ENCODE results near the gene MRPS9.

MRPS9 gene

GRCh38 chr2:105139556-105140239 is 101.8 kb downstream of the MRPS9 start:
- H3K4me3 ChIP-seq (ENCODE audit: low read depth, low read length): no peak overlapping the region
- TF ChIP-seq CTCF (conservative IDR thresholded peaks at IDR 0.05; ENCODE audit: low read depth, low read length): no peak
- DNase-seq (ENCODE audit: low read depth): peak; percentile 18

- DNase-seq (ENCODE audit: low read depth): no peak
- TF ChIP-seq CTCF (conservative IDR thresholded peaks at IDR 0.05; ENCODE audit: low read depth, low read length): no peak
- no peak overlapping the region for H3K4me3 ChIP-seq (ENCODE audit: low read depth, low read length)
Measured at GRCh38 chr2:105140240-105140568, 102.3 kb downstream of the MRPS9 start.

- no peak for DNase-seq (ENCODE audit: low read depth)
- no peak for TF ChIP-seq CTCF (conservative IDR thresholded peaks at IDR 0.05; ENCODE audit: low read depth, low read length)
- H3K4me3 ChIP-seq (ENCODE audit: low read depth, low read length): no peak overlapping the region
Measured at GRCh38 chr2:105141099-105141614, 103.3 kb downstream of the MRPS9 start.

GRCh38 chr2:105142239-105142638 is 104.4 kb downstream of the MRPS9 start:
- no peak for DNase-seq (ENCODE audit: low read depth)
- H3K4me3 ChIP-seq (ENCODE audit: low read depth, low read length): no peak overlapping the region
- TF ChIP-seq CTCF (conservative IDR thresholded peaks at IDR 0.05; ENCODE audit: low read depth, low read length): no peak

GRCh38 chr2:105143094-105143466 is 105.2 kb downstream of the MRPS9 start:
- no peak for DNase-seq (ENCODE audit: low read depth)
- TF ChIP-seq CTCF (conservative IDR thresholded peaks at IDR 0.05; ENCODE audit: low read depth, low read length): no peak
- H3K4me3 ChIP-seq (ENCODE audit: low read depth, low read length): no peak overlapping the region

GRCh38 chr2:105143467-105144151 is 105.7 kb downstream of the MRPS9 start:
- TF ChIP-seq CTCF (conservative IDR thresholded peaks at IDR 0.05; ENCODE audit: low read depth, low read length): no peak
- DNase-seq (ENCODE audit: low read depth): no peak
- peak overlapping the region; percentile 44 for H3K4me3 ChIP-seq (ENCODE audit: low read depth, low read length)
